IPS-NIHi11 (cell line): ENCODE results near the gene NUTM2B.
"Not testable (repeated sequence)": the region's sequence is repeated elsewhere in the genome, so short reads cannot be mapped to it uniquely, and the experiment has no call there.

Experiments
- DNase-seq: peaks from one replicate; pipeline ENCODE4 v3.0.0; 2012; ENCODE audit warnings: mixed read lengths, low spot score

NUTM2B gene, protein sequence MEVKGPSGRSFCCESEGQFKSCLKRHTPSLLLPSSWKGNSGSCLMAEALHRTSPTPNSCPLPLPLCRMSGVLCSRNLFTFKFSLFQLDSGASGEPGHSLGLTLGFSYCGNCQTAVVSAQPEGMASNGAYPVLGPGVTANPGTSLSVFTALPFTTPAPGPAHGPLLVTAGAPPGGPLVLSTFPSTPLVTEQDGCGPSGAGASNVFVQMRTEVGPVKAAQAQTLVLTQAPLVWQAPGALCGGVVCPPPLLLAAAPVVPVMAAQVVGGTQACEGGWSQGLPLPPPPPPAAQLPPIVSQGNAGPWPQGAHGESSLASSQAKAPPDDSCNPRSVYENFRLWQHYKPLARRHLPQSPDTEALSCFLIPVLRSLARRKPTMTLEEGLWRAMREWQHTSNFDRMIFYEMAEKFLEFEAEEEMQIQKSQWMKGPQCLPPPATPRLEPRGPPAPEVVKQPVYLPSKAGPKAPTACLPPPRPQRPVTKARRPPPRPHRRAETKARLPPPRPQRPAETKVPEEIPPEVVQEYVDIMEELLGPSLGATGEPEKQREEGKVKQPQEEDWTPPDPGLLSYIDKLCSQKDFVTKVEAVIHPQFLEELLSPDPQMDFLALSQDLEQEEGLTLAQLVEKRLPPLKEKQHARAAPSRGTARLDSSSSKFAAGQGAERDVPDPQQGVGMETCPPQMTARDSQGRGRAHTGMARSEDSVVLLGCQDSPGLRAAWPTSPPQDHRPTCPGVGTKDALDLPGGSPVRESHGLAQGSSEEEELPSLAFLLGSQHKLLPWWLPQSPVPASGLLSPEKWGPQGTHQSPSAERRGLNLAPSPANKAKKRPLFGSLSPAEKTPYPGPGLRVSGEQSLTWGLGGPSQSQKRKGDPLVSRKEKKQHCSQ

DNA sequence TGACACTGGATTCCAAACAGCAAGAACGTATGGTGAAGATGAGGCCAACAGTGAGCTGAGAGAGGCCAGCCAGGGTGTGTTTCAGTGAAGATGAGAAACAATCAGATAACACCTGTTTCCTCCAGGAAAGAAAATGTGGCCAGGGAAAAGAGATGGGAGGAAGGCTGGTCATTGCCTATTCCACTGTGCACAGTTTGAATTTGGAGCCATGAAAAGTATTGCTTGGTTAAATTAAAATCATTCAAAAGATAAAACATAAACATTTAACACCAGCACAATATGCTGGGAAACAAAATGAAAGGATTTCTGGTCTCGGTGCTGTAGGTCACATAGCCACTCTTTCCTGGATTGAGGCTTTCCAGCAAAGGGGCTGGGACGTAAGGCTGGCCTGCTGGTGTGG, at the start of gene NUTM2B:
Gene NUTM2B (plus strand): TSS at position 301 of the 400 bp plus-strand sequence. CDS start 383 bp downstream, outside the sequence.
- DNase-seq, result not testable (repeated sequence)

DNA sequence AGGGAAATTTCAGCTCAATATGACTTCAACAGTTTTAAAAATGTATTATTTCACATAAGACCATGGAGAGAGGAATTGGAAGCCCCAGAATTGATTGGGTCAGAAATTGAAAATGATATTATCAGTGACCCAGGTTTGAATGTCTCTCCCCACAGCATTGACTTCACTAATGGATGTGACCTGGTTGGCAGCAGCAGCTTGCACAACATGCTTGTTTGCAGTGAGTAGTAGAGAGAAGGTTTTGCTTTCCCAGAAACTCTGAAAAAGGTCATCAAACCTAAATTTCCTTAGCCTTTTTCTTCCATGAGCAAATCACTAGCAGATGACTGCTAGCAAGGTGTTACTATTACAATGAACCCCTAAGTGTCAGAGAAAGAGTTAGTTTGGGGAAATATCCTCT, 39.7 kb upstream of the NUTM2B start:
- DNase-seq, result not testable (repeated sequence)

DNA sequence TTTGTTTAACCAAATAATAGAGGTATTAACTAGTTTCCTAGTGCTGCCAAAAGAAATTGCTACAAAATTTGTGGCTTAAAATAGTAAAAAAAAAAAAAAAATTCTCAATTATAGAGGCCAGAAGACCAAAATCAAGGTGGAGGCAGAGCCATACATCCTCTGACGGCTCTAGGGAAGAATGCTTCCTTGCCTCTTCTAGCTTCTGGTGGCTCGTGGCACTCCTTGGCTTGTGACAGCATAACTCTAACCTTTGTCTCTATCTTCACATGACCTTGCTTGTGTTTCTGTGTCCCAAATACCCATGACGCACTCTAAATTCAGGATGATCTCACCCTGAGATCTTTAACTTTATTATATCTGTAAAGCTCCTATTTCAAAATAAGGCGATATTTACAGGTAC, 38.3 kb upstream of the NUTM2B start:
- DNase-seq, result not testable (repeated sequence)

DNA sequence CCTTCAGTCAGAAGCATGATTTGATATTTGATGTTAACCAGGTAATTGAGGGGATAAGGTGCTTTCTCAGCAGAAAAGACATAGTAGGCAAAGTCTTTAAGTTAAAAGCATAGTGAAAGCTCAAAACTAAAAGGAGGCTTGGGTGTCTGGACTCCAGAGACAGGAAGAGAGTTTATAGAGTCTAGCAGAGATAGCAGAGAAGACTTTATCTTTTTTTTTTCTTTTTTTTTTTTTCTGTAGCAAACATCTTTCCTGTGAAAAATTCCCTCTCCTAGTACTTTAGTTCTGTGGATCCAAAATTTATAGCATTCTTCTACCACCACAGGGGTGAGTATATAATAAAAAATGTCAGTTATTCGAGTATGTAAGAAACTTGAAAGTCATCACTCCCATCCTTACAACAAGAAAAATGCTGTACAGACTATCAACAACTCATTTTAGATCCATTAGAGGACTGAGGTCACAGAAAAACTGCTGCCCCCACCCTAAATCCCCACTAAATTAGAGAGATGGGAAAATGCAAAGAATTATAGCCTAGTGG, 33.7 kb upstream of the NUTM2B start:
- DNase-seq, result not testable (repeated sequence)

DNA sequence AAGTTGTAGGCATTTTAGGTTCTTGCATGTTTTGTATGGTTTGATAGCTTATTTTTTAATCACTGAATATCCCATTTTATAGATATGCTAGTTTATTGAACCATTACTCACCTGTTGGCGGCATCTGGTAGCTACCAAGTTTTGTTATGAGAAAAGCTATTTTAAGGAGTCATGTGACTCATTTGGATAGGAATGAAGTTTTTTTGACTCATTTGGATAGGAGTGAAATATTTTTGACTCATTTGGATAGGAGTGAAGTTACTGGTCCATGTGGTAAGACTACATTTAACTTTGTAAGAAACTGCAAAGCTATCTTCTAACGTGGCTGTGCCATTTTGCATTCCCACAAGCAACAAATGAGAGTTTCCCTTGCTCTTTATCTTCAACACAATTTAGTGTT, 28.1 kb upstream of the NUTM2B start:
- not testable (repeated sequence) for DNase-seq

DNA sequence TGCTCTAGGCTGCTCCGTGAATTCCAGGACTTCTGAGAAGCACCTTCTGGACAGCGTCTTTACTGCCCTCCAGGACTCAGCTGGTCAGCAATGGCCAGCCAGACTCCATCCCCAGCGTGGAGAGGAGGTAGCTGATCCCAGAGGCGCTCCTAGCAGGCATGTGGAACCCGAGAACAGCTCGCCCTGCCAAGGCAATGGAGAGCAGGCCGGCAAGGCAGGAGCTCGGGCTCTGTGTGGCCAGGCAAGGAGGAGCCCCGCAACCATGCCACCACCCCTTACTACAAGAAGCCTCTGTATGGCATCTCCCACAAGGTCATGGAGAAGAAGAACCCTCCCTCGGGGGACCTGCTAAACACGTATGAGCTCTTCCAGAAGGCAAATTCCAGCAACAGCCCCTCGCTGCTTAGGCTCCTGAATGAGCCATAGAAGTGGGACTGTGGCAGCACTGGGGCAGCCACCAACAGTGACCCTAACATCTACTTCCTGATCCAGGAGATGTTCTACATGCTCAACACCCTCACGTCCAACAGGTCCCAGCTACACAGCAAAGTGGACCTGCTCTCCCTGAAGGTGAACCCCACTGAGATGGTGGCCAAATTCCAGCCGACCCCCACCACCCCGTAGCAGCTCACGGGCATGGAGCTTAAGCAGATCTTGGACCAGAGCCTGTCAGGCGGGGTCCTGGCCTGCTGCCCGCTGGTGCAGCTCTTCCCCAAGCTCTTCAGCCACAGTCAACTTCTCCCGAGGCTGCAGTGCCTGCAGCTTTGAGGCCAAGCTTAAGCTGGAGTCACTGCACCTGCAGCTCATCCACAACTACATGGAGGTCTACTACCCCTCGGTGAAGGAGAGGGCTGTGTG, 19.8 kb upstream of the NUTM2B start:
- DNase-seq, result not testable (repeated sequence)

DNA sequence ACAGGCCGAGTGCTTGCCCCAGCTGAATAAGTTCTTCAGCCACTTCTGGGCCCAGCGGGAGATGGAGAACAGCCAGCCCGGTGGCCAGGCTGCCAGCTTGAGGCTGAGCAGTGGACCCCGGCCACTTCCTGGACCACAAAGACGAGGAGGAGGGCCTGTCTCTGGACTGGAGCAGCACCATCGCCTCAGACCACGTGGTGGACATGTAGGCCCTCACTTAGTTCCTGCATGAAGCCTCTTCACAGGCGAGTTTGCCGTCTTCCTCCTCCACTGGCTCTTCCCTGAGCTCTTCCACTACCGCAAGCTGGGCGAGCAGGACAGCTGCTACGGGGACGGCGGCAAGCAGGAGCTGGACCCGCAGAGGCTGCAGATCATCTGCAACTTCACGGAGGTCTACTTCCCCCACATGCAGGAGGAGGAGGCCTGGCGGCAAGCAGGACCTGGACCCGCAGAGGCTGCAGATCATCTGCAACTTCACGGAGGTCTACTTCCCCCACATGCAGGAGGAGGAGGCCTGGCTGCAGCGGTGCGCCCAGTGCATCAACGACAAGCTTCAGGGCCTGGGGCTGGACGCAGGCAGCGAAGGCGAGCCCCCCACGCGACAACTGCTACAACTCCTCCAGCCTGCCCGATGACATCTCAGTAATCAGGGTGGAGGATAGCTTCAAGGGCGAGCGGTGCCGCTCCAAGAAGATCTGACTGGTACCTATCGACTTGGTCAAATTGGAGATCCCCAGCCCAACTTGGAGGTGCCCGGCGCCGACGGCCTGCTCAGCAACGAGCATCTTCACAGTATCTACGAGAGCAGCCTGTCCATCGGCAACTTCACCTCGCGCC, 18.9 kb upstream of the NUTM2B start:
- not testable (repeated sequence) for DNase-seq

DNA sequence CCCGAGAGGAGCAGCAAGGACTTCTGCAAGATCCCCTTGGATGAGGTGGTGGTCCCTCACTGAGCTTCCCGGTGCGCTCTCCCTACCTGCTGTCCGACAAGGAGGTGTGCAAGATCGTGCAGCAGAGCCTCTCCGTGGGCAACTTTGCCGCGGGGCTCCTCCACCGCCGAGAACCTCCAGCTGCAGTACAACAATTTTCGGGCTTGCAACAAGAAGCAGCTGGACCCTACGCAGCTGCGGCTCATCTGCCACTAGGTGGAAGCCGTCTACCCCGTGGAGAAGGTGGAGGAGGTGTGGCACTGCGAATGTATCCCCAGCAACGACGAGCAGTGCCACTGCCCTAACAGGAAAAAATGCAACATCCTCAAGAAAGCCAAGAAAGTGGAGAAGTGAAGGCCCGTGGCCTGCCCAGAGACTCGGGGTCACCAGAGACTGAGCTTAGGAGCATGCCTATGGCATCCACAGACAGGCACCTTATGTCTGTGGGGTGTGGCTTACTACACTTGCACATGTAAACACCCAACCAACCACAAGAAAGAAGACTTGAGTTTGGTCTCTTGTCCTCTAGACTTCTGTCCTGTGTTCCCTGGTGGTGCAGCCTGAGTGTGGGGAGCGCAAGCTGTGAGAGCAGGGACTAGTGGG, 17.9 kb upstream of the NUTM2B start:
- DNase-seq, result not testable (repeated sequence)

DNA sequence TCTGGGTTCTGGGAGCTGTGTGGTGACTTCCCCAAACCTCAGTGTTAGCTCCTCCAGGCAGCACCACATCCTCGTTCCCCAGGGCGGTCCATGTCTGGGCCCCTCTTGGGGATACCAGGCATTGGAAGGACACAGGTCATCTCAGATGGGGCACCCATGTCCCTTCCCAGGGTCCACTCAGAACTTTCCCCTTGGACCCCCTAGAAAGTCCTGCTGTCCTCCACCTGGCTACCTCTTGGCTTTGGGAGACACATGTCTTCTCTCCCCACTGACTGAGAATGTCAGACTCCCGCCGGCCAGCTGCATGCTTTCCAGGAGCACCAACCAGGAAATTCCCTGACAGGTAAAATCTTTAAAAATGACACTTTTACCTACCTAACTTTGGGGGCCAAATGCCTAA, 16.4 kb upstream of the NUTM2B start:
- not testable (repeated sequence) for DNase-seq

DNA sequence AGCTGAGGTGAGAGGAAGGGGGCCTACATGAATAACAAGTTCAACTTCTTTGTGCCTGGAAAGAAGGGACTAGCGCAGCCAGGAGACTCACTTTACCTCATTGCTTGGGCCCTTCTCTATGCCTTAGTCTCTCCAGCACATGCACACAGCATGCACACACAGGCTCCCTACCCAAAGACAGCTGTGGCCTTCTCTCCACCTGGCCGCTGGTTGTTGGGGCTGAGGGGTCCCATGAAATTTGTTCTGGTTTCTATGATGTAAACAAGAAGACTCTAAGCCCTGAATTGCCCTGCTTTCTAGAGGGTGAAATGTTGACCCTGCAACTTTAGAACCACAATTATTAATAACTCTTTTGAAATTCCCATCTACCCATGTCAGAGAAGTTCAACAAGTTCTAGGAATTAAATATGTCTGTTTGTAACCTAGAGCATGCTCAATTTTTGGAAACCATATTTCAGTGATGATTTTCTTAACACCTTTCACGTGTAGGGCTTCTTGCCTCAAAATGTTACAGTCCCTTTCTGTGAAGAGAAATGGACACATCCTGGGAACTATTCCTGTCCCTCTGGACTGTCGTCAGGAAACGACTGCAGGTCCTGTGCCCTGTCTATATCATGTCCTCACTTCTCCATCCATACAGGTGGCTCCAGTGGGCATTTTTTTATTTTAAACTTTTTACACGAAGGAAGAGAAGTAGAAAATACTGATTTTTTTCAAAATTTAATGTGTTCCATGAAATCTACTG, 15.4 kb upstream of the NUTM2B start:
- not testable (repeated sequence) for DNase-seq

DNA sequence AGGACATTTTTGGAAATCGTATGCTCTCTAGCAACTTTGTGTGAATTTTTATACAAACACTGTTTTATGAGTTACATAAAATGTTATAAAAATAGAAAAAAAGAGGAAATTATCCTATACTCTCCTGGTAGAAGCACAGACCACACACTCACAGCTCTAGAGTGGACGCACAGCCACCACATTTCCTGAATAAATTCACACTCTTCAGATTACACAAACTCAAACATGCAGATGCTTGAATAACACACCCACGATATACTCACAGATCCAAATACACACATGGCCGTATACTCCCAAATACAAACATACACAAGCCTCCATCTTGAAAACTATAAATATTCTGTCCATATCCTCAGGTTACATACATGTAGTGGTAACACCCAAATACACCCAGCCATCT, 14.2 kb upstream of the NUTM2B start:
- DNase-seq, result not testable (repeated sequence)

DNA sequence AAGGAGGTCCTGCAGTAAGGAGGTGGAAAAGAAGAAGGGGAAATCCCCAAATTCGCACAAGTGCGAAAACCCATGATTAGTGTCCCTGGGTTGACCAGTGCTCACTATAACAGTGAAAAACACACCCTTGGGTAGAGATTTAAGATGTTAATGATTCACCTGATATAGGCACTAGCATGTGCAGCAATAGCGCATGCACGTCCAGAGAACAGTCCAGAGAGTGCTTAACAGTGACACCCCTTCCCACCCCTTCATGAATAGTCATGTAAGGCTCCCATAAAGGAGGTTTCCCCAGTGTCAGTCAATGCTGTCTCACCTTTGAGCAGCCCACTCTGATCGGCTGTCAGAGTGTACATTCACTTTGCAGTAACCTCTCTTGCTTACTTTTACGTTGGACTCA, 6.4 kb upstream of the NUTM2B start:
- not testable (repeated sequence) for DNase-seq

DNA sequence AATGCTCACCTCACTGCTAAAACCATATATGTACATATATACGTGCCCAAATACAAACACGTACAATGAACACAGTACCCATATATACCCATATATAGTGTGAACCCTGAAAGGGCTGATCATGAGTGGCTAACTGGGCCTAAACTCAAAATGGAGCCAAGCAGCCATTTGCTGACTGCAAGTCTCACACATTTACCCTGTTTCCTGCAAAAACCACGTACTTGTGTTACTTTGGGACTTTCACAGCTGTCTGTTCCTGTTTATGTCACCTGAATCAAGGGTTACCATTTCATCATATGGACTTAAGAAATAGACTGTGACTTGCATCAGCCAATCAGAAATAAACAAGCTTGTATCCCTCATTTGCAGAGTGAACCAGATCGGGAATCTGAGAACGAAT, 5.9 kb upstream of the NUTM2B start:
- not testable (repeated sequence) for DNase-seq

DNA sequence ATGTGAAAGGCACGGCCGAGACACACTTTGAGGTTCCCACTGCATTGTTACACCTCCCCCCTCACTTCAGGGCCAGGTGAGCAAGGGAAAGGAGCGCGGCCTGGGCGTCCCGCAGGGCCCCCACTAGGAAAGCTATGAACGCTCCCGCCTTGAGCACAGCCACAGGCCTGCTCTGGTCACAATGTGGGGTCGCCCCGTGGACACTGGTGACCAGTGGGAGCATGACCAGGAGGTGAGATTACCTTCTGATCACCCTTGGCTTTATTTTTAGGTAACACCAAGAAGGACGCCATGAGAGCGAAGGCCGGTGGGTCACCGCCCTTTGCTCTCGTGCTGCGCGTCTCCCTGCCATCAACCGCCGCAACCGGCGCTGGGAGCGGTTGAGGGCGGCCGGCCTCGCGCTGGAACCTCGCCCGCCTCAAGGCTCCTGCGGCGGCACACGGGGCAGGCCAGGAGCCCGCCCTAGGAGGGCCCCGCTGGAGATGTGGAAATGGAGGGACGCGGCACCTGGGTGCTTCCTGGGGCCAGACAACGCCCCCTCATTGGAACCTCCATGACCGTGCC, 2.6 kb upstream of the NUTM2B start:
- not testable (repeated sequence) for DNase-seq

DNA sequence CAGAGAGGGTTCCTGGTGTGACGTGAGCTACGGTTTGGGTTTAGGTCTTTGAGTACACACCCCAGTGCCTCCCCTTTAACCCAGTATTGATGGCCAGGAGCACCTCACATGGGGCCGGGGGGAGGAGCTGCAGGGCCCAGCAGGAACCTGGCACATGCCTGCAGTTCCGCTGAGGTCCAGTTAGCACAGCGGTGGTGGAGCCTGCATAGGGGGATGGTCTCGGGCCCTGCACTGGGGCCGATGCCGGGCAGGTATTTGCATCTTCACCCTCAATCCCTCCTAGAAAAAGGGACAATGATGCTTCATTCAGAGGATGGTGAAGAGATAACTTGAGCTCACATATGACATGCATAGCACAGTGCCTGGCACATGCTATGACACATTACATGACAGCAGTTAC, 4.0 kb downstream of the NUTM2B start:
- not testable (repeated sequence) for DNase-seq

DNA sequence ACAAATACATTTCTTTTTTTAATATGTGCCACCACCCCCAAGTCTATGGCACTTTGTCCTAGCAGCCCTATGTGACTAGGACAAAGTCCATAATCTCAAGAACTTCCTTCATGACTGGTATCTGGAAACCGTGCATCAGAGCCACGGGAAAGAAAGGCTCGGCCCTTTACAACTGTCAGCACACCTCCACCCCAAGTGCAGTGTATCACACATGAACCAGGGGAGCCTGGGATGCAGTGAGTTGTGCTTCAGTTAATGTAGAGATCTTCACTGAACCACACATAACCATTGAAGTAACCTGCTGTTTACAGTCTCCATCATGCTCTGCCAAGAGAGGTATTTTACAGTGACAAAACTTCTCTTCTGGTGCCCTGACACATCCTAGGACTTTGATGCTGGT, 11.9 kb downstream of the NUTM2B start:
- DNase-seq, result not testable (repeated sequence)

DNA sequence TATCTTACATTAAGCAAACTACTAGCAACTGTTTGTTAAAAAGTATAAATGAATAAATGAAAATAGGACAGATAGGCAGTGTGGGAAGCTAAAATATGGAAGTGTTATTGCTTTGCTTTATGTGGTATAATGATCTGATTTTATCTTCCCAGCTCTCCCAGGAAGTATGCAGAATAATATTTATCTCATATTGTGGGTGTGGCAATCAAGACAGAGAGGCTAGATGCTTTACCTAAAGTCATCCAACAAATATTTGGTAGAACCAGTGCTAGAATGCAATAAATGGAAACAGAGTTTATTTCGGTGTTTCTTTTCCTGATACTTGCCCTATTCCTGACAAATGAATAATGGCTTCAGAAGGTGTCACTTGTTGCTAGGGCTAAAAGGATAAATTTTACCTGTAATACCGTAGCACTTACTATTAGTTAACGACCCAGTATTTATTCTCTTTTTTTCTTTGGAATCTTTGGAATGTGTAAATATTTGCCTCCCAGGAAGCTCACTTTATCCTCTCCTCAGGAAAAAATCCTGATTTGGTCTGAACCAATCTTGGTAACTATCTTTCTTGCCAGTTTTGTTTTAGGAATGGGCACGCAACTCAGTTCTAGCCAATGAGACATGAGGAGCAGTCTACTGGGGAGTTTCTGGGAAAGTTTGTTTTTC, 14.0 kb downstream of the NUTM2B start:
- not testable (repeated sequence) for DNase-seq

DNA sequence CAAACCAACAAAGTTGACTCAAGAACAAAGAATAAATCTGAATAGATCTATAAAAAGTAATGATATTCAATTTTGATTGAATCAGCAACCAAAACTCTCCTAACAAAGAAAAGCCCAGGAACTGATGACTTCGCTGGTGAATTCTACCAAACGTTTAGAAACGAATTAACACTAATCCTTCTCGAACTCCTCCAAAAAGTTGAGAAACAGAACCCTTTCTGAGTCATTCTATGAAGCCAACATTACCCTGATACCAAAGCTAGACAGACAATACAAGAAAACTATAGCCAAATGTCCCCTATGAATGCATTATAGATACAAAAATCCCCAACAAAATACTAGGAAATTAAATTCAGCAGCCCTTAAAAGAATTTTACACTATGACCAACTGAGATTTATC, 17.0 kb downstream of the NUTM2B start:
- DNase-seq, result not testable (repeated sequence)
